ENCODE data around the gene NCOR2.

DNA sequence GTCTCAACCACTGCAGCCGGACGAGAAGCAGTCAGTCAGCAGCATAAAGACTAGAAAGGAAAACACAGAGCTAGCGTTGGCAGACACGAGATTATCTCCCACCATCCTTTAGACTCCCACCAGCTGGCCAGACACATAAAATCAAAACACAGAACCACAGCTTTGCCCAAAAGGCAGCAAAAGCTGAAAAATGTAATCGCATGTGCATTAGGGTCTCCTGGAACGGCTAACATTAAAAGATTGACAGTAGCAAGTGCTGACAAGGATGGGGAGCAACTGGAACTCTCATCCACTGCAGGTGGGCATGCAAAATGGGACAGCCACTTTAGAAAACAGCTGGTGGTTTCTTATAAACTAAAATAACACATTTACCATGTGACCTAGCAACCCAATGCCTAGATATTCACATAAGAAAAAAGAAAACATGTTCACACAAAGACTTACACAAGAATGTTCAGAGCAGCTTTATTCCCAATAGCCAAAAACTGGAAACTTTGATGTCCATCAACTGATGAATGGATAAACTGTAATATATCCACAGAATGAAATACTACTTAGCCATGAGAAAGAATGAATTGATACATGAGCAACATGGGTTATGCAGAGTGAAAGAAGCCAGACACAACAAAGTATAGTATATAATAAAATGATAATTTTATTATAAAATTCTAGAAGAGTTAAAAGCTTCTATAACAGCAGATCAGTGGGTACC is 37.7 kb downstream of the NCOR2 start:
- TF ChIP-seq CTCF (IDR thresholded peaks at IDR 0.05) (no peak), EZH2 (IDR thresholded peaks at IDR 0.05; ENCODE audit: borderline replicate concordance, insufficient read depth, low read depth, low read length, poor library complexity, severe bottlenecking) (no peak)

All from B cell (primary cell).